ENCODE results near the gene RUNX3. TPM values are rescaled to one million over a fixed set of nuclear protein-coding genes. Genes with fewer than 3 reads are reported as not detected.

RUNX3 gene
- total RNA-seq, 2 experiments from 2014 or later = 12.2 to 39.5 TPM

- peaks cover 34% of the 10 kb centered on the region for H3K4me1 ChIP-seq (ENCODE audit: insufficient read depth, low read length, poor library complexity, severe bottlenecking)
- no TSS peak for BruUV-seq (replicated peaks)
- POLR2A ChIA-PET = no interaction called here
- no peak for DNase-seq (ENCODE audit: low spot score)
- H2AFZ ChIP-seq (ENCODE audit: low read length) = no peak overlapping the region
- H3K4me3 ChIP-seq (ENCODE audit: low read depth, low read length, poor library complexity, severe bottlenecking) = no peak overlapping the region
- H4K20me1 ChIP-seq (ENCODE audit: insufficient read depth, low read length) = no peaks in the 10 kb centered on the region; the same call in 1 of the 2 replicates
- no peaks in the 10 kb centered on the region for H3K36me3 ChIP-seq (ENCODE audit: insufficient read depth, low read length)
- CTCF ChIA-PET (ENCODE audit: unreplicated experiment) = no interaction called here
- TF ChIP-seq, protein P1, sequence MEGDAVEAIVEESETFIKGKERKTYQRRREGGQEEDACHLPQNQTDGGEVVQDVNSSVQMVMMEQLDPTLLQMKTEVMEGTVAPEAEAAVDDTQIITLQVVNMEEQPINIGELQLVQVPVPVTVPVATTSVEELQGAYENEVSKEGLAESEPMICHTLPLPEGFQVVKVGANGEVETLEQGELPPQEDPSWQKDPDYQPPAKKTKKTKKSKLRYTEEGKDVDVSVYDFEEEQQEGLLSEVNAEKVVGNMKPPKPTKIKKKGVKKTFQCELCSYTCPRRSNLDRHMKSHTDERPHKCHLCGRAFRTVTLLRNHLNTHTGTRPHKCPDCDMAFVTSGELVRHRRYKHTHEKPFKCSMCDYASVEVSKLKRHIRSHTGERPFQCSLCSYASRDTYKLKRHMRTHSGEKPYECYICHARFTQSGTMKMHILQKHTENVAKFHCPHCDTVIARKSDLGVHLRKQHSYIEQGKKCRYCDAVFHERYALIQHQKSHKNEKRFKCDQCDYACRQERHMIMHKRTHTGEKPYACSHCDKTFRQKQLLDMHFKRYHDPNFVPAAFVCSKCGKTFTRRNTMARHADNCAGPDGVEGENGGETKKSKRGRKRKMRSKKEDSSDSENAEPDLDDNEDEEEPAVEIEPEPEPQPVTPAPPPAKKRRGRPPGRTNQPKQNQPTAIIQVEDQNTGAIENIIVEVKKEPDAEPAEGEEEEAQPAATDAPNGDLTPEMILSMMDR (conservative IDR thresholded peaks at IDR 0.05; ENCODE audit: low read length) = no peak
- no peak for TF ChIP-seq EZH2phosphoT487 (IDR thresholded peaks at IDR 0.05; ENCODE audit: borderline replicate concordance, low read depth, low read length)
- intact Hi-C loops (cut with micrococcal nuclease; ENCODE audit: unreplicated experiment) = no loop called here
- no peak overlapping the region for H3K4me2 ChIP-seq (ENCODE audit: low read length)
- no peaks in the 10 kb centered on the region for H3K9me2 ChIP-seq (ENCODE audit: insufficient read depth, low read length)
- no peaks in the 10 kb centered on the region for H3K79me2 ChIP-seq (ENCODE audit: insufficient read depth, low read depth, low read length)
- no peak overlapping the region for H3K27ac ChIP-seq (ENCODE audit: low read depth, low read length, poor library complexity, severe bottlenecking)
- no peaks in the 10 kb centered on the region for H3K9me3 ChIP-seq (ENCODE audit: low read length)
Measured at GRCh38 chr1:24945354-24946326, 15.6 kb upstream of the RUNX3 start.

DNA sequence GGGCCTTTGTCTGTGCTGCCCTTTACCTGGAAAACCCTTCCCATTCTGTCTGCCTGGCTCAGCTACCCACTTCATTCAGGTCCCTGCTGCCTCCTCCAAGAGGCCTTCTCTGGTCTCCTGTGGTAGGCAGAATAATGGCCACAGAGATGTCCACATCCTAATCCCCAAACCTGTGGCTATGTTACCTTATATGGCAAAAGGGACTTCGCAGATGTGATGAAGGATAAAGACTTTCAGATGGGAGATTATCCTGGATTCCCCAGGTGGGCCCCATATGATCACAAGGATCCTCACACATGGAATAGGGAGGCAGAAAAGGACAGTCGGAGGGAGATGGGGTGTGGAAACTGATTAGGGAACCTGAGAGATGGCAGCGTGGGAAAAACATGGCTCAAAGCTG, 14.2 kb upstream of the RUNX3 start:
- BruUV-seq (replicated peaks) = no TSS peak
- DNase-seq (ENCODE audit: low spot score) = no peak
- no peaks in the 10 kb centered on the region for H3K79me2 ChIP-seq (ENCODE audit: insufficient read depth, low read depth, low read length)
- no peaks in the 10 kb centered on the region for H3K9me2 ChIP-seq (ENCODE audit: insufficient read depth, low read length)
- H3K4me3 ChIP-seq (ENCODE audit: low read depth, low read length, poor library complexity, severe bottlenecking) = no peak overlapping the region
- ChIA-PET POLR2A (no interaction called here), CTCF (ENCODE audit: unreplicated experiment) (no interaction called here)
- H3K4me2 ChIP-seq (ENCODE audit: low read length) = no peak overlapping the region
- no peak overlapping the region for H3K27ac ChIP-seq (ENCODE audit: low read depth, low read length, poor library complexity, severe bottlenecking)
- peaks cover 34% of the 10 kb centered on the region for H3K4me1 ChIP-seq (ENCODE audit: insufficient read depth, low read length, poor library complexity, severe bottlenecking)
- H4K20me1 ChIP-seq (ENCODE audit: insufficient read depth, low read length) = no peaks in the 10 kb centered on the region
- H3K36me3 ChIP-seq (ENCODE audit: insufficient read depth, low read length) = no peaks in the 10 kb centered on the region
- H2AFZ ChIP-seq (ENCODE audit: low read length) = no peak overlapping the region
- intact Hi-C loops (cut with micrococcal nuclease; ENCODE audit: unreplicated experiment) = no loop called here
- TF ChIP-seq EZH2phosphoT487 (IDR thresholded peaks at IDR 0.05; ENCODE audit: borderline replicate concordance, low read depth, low read length) = no peak
- TF ChIP-seq, protein P1 (conservative IDR thresholded peaks at IDR 0.05; ENCODE audit: low read length) = no peak
- H3K9me3 ChIP-seq (ENCODE audit: low read length) = no peaks in the 10 kb centered on the region

- ChIA-PET POLR2A (no interaction called here), CTCF (ENCODE audit: unreplicated experiment) (no interaction called here)
- intact Hi-C loops (cut with micrococcal nuclease; ENCODE audit: unreplicated experiment) = no loop called here
- H3K9me3 ChIP-seq (ENCODE audit: low read length) = no peaks in the 10 kb centered on the region
- no peak overlapping the region for H3K27ac ChIP-seq (ENCODE audit: low read depth, low read length, poor library complexity, severe bottlenecking)
- H2AFZ ChIP-seq (ENCODE audit: low read length) = no peak overlapping the region
- TF ChIP-seq, protein P1 (conservative IDR thresholded peaks at IDR 0.05; ENCODE audit: low read length) = no peak
- TF ChIP-seq EZH2phosphoT487 (IDR thresholded peaks at IDR 0.05; ENCODE audit: borderline replicate concordance, low read depth, low read length) = no peak
- no peak overlapping the region for H3K4me2 ChIP-seq (ENCODE audit: low read length)
- no peaks in the 10 kb centered on the region for H3K36me3 ChIP-seq (ENCODE audit: insufficient read depth, low read length)
- no peak overlapping the region for H3K4me3 ChIP-seq (ENCODE audit: low read depth, low read length, poor library complexity, severe bottlenecking)
- no peaks in the 10 kb centered on the region for H3K9me2 ChIP-seq (ENCODE audit: insufficient read depth, low read length)
- DNase-seq (ENCODE audit: low spot score) = no peak
- H4K20me1 ChIP-seq (ENCODE audit: insufficient read depth, low read length) = no peaks in the 10 kb centered on the region
- H3K79me2 ChIP-seq (ENCODE audit: insufficient read depth, low read depth, low read length) = no peaks in the 10 kb centered on the region
- BruUV-seq (replicated peaks) = no TSS peak
- H3K4me1 ChIP-seq (ENCODE audit: insufficient read depth, low read length, poor library complexity, severe bottlenecking) = peaks cover 20% of the 10 kb centered on the region
Measured at GRCh38 chr1:24942789-24943188, 12.7 kb upstream of the RUNX3 start.
